Peyer's patch (tissue), 4 donors: ENCODE results near the gene COL5A2. TPM values are rescaled to one million over a fixed set of nuclear protein-coding genes. Genes with fewer than 3 reads are reported as not detected.
A peak's percentile ranks its signal among the peaks of the same experiment; 100 is the strongest.

Source experiments
- DNase-seq, 3 donors: peaks; one replicate each; pipeline ENCODE4 v3.0.0-alpha.2; 2017 to 2019
- H3K27ac ChIP-seq, 4 donors: fragments of 200-600 bp; sonication (generic); one replicate each; pipeline ENCODE4 v1.5.1; 2016 to 2019
- H3K27me3 ChIP-seq, 2 donors: fragments of 200-600 bp; sonication (generic); one replicate each; pipeline ENCODE4 v1.5.1; 2019
- H3K36me3 ChIP-seq, 3 donors: fragments of 200-600 bp; sonication (generic); one replicate each; pipeline ENCODE4 v1.5.1; 2016 to 2019
- H3K4me1 ChIP-seq, 4 donors: fragments of 200-600 bp; sonication (generic); one replicate each; pipeline ENCODE4 v1.5.1; 2016 to 2019
- H3K4me3 ChIP-seq, 4 donors: fragments of 200-600 bp; sonication (generic); 1 replicate in 3 of 4; 2 replicates in 1 of 4; pipeline ENCODE4 v1.5.1; 2016 to 2019; ENCODE audit warnings: mild to moderate bottlenecking in 1 of 4
- H3K9me3 ChIP-seq, 4 donors: fragments of 200-600 bp; sonication (generic); one replicate each; pipeline ENCODE4 v1.5.1; 2016 to 2019; ENCODE audit warnings: mild to moderate bottlenecking in 1 of 4
- CTCF ChIP-seq, 6 experiments: fragments of 450-650 bp in 4 of 6; fragments of 200-600 bp in 2 of 6; sonication (generic) in 1 of 6; IDR thresholded peaks; one replicate each; pipeline ENCODE4 v1.5.1; 2017 to 2019; ENCODE audit warnings: antibody characterized with exemption in 6 of 6, mild to moderate bottlenecking in 3 of 6, moderate library complexity in 1 of 6
- POLR2A ChIP-seq, 2 donors: fragments of 450-650 bp; IDR thresholded peaks; one replicate each; pipeline ENCODE4 v1.5.1; 2017; ENCODE audit warnings: antibody characterized with exemption in 2 of 2, mild to moderate bottlenecking in 2 of 2, moderate library complexity in 2 of 2
- total RNA-seq, 4 donors: library from RNA; depleted of rRNA; stranded (reverse); fragments of >200 nt; gene quantifications; one replicate each; pipeline ENCODE4 v1.1.0, GENCODE V29; 2016

The COL5A2 gene
- total RNA-seq, 4 donors from 2014 or later, result 10.2 to 53.6 (median 12.2) TPM

- H3K27me3 ChIP-seq, result no peaks in the 10 kb centered on the region
- H3K9me3 ChIP-seq, result no peaks in the 10 kb centered on the region
- DNase-seq, result no peak
- H3K4me3 ChIP-seq, result no peak overlapping the region
- TF ChIP-seq POLR2A (IDR thresholded peaks at IDR 0.05) (no peak), CTCF (IDR thresholded peaks at IDR 0.05) (no peak)
- no peaks in the 10 kb centered on the region for H3K4me1 ChIP-seq
- H3K27ac ChIP-seq, result no peak overlapping the region
- H3K36me3 ChIP-seq, result no peaks in the 10 kb centered on the region
These were observed 25.9 kb downstream of the COL5A2 start for GRCh38 chr2:189153619-189154018.

- Histone ChIP-seq H3K27ac (no peak overlapping the region), H3K4me1 (no peaks in the 10 kb centered on the region), H3K9me3 (no peaks in the 10 kb centered on the region), H3K27me3 (no peaks in the 10 kb centered on the region), H3K36me3 (no peaks in the 10 kb centered on the region), H3K4me3 (no peak overlapping the region)
- no peak for TF ChIP-seq POLR2A (IDR thresholded peaks at IDR 0.05)
- TF ChIP-seq CTCF (IDR thresholded peaks at IDR 0.05), result no peak
- no peak for DNase-seq
These were observed 27.1 kb downstream of the COL5A2 start for GRCh38 chr2:189152483-189152882.

GRCh38 chr2:189151906-189152305 lies 27.7 kb downstream of the COL5A2 start:
- no peak overlapping the region for H3K4me3 ChIP-seq
- H3K27me3 ChIP-seq, result no peaks in the 10 kb centered on the region
- no peak for TF ChIP-seq CTCF (IDR thresholded peaks at IDR 0.05)
- TF ChIP-seq POLR2A (IDR thresholded peaks at IDR 0.05), result no peak
- no peaks in the 10 kb centered on the region for H3K4me1 ChIP-seq
- H3K9me3 ChIP-seq, result no peaks in the 10 kb centered on the region
- DNase-seq, result no peak
- no peak overlapping the region for H3K27ac ChIP-seq
- no peaks in the 10 kb centered on the region for H3K36me3 ChIP-seq

GRCh38 chr2:189150033-189150432 lies 29.5 kb downstream of the COL5A2 start:
- no peaks in the 10 kb centered on the region for H3K27me3 ChIP-seq
- TF ChIP-seq POLR2A (IDR thresholded peaks at IDR 0.05) (no peak), CTCF (IDR thresholded peaks at IDR 0.05) (no peak)
- DNase-seq, result no peak
- no peak overlapping the region for H3K4me3 ChIP-seq
- no peaks in the 10 kb centered on the region for H3K4me1 ChIP-seq
- no peaks in the 10 kb centered on the region for H3K9me3 ChIP-seq
- no peaks in the 10 kb centered on the region for H3K36me3 ChIP-seq
- peak overlapping the region in 1 of 4 donors; percentile 46 for H3K27ac ChIP-seq

GRCh38 chr2:189147989-189148388 lies 31.6 kb downstream of the COL5A2 start:
- no peaks in the 10 kb centered on the region for H3K36me3 ChIP-seq
- no peaks in the 10 kb centered on the region for H3K4me1 ChIP-seq
- no peak overlapping the region for H3K4me3 ChIP-seq
- TF ChIP-seq POLR2A (IDR thresholded peaks at IDR 0.05), result no peak
- TF ChIP-seq CTCF (IDR thresholded peaks at IDR 0.05), result no peak
- DNase-seq, result no peak
- no peaks in the 10 kb centered on the region for H3K9me3 ChIP-seq
- H3K27ac ChIP-seq, result no peak overlapping the region
- no peaks in the 10 kb centered on the region for H3K27me3 ChIP-seq

GRCh38 chr2:189147361-189147760 lies 32.2 kb downstream of the COL5A2 start:
- no peaks in the 10 kb centered on the region for H3K36me3 ChIP-seq
- TF ChIP-seq CTCF (IDR thresholded peaks at IDR 0.05) (no peak), POLR2A (IDR thresholded peaks at IDR 0.05) (no peak)
- no peak overlapping the region for H3K27ac ChIP-seq
- H3K4me1 ChIP-seq, result no peaks in the 10 kb centered on the region
- H3K9me3 ChIP-seq, result no peaks in the 10 kb centered on the region
- H3K27me3 ChIP-seq, result no peaks in the 10 kb centered on the region
- H3K4me3 ChIP-seq, result no peak overlapping the region
- DNase-seq, result no peak
